T-helper 2 cell (primary cell): ENCODE data around the gene GNA15.
"Not testable (repeated sequence)": the region's sequence is repeated elsewhere in the genome, so short reads cannot be mapped to it uniquely, and the experiment has no call there.

ENCODE experiments used
- DNase-seq, 5 experiments: peaks; one replicate each; pipeline versions ENCODE4 v3.0.0 to v3.0.0-alpha.2; 2012 to 2022

Gene GNA15

DNA sequence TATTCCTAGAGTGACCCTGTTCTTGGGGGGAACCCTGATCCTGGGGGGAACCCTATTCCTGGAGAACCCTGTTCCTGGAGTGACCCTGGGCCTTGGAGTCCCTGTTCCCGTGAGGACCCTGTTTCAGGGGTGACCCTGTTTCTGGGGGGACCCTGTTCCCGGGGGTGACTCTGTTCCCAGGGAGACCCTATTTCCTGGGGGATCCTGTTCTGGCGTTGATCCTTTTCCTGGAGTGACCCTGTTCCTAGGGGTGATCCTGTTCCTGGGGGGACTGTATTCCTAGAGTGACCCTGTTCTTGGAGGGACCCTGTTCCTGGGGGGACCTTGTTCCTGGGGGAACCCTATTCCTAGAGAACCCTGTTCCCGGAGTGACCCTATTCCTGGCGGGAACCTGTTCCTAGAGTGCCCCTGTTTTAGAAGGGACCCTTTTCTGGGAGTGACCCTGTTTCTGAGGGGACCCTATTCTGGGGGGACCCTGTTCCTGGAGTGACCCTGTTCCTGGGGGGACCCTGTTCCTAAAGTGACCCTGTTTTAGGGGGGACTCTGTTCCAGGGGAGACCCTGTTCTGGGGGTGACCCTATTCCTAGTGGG, 15.0 kb downstream of the GNA15 start:
- no peak for DNase-seq

DNA sequence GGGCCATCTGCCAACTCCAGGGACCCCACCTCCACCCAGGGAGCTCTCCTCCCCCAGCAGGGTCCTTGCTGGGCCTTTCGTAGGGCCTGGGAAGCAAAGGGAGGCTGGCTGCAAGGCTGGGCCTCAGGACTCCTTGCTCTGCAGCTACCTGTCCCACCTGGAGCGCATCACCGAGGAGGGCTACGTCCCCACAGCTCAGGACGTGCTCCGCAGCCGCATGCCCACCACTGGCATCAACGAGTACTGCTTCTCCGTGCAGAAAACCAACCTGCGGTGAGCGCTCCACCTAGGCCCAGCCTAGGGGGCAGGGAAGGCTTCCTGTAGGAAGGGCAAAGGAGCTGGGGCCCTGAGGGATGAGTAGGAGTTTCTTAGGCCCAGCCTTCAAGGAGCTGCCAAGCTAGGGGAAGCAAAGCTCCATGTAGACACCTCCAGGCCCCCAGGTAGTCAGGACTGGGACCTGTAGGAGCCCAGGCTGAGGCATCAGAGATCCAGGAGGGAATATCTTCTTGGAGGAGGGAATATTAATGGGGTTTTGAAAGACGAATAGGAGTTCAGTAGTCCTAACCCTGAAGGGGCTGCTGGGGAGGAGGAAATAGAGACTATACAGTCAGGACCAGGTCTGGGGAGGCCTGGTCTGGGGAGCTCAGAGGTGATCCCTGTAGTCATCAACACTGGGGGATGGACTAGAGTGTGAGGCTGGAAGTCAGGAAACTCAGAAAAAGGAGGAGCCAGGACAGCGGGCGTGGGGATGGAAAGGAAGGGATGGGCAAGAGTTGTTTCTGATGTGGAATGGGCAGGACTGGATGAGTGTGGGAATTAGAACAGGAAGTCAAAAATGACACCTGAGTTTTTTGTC, 16.0 kb downstream of the GNA15 start:
- DNase-seq: no peak

DNA sequence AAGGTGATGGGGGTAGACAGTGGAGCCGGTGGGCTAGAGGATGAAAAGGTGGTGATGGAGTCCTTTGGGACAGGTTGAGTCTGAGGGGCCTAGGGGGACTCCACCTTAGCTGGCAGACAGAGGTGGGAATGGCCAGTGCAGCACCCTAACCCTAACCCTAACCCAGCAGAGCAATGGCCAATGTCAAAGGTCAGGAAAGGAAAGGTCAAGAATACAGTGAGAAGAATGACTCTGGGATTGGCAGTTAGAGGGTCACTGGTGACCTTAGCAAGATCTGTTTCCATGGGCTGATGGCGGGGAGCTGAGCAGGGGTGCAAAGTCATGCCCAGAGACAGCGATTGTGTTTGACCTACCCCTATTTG, 16.6 kb downstream of the GNA15 start:
- no peak for DNase-seq

GRCh38 chr19:3153286-3154230, 17.7 kb downstream of the GNA15 start:
- DNase-seq: no peak

DNA sequence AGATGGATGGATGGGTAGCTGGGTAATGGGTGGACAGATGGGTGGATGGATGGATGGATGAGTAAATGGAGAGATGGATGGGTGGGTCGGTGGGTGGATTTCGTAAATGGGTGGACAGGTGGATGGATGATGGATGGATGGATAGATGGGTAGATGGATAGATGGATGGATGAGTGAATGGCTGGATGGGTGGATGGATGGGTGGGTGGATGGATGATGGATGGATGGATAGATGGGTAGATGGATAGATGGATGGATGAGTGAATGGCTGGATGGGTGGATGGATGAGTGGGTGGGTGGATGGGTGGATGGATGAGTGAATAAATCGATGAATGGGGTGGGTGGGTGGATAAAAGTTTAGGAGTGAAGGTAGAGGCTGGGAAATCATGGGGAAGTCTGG, 18.6 kb downstream of the GNA15 start:
- DNase-seq: not testable (repeated sequence)

- DNase-seq: peak; percentile 39 to 96 (median 78)
Observed at GRCh38 chr19:3154957-3155736, 19.3 kb downstream of the GNA15 start.

DNA sequence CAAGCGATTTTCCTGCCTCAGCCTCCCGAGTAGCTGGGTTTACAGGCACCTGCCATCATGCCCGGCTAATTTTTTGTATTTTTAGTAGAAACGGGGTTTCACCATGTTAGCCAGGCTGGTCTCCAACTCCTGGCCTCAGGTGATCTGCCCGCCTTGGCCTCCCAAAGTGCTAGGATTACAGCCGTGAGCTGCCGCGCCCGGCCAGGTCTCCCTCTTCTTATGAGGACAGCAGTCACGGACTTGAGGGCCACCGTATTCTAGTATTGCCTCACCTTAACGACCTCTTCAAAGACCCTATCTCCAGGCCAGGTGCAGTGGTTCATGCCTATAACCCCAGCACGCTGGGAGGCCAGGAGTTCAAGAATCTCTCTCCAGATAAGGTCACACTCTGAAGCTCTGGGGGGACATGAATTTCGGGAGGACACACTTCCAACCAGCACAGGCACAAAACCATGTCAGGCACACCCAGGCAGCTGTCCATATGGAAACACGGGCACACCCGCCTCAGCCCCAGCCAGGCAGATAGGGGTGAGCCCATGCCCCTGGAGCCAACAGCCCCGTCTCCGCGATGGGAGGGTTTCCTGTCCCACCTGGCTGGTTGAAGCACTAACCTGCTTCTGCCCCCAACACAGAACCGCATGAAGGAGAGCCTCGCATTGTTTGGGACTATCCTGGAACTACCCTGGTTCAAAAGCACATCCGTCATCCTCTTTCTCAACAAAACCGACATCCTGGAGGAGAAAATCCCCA, 21.4 kb downstream of the GNA15 start:
- no peak for DNase-seq

DNA sequence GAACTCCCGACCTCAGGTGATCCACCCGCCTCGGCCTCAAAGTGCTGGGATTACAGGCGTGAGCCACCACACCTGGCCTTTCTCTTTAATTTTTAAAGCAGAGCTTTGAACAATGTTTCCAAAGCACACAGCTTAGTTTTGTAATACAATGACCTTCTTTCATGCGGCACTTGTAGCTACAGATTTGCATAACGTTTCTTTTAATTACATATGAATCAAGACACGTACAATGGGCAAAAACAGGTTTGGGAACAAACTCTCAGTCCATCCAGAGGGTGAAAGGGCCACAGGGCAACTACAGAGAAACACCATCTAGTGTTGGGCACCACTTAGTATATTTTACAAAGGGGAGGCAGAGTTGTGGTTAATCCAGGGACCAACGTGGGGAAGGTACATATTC, 23.7 kb downstream of the GNA15 start:
- DNase-seq: no peak

DNA sequence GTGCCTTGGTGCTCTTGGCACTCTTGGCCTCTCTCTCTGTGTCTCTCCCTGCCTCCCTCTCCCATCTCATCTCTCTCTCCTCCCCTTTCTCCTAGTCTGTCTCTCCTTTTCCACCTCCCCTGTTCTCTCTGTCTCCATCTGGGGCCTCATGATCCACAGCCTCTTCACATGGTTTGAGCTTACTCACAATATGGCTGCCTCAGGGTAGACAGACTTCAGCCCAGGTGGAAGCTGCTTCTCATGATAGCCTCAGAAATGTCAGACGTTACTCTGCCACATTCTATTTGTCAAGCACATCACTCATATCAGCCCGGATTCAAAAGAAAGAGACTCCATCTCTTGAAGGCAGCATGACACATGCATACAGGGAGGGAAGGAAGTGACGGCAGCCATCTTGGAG, 24.4 kb downstream of the GNA15 start:
- no peak for DNase-seq

DNA sequence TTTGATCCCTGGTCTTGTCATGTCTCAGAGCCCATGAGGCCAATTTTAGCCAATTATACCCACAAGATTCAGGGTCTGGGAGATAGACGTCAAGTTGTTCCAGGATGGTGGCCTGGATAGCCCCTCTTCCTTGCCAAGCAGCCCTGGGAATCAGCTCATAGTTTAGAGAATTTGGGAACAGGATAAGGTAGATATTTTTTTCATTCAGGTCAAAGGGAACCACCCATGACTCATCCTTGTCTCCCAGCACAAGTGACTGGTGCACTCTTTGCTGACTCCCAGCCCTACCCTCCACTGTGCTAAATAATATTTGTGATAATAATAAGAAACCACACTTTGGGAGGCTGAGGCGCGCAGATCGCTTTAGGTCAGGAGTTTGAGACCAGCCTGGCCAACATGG, 25.6 kb downstream of the GNA15 start:
- DNase-seq: no peak

GRCh38 chr19:3162418-3163229, 26.8 kb downstream of the GNA15 start:
- peak in 1 of 5 experiments; percentile 72 for DNase-seq

- peak; percentile 40 to 76 (median 58) for DNase-seq
Observed at GRCh38 chr19:3163230-3163886, 27.5 kb downstream of the GNA15 start.

DNA sequence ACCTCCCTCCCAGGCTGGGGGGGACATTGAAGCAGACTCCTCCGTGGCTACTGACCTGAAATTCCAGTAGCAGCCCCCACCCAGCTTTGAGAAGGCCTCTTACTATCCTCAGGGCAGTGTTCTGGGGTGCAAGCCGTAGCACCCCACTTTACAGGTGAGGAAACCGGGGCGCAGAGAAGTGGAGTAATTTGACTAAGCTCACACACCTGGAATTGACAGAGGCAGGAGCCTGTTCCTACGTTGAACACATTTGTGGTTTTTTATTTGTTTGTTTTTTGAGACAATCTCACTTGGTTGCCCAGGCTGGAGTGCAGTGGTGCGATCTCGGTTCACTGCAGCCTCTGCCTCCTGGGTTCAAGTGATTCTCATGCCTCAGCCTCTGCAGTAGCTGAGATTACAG, 28.1 kb downstream of the GNA15 start:
- no peak for DNase-seq

GRCh38 chr19:3167533-3168272, 31.9 kb downstream of the GNA15 start:
- no peak for DNase-seq

DNA sequence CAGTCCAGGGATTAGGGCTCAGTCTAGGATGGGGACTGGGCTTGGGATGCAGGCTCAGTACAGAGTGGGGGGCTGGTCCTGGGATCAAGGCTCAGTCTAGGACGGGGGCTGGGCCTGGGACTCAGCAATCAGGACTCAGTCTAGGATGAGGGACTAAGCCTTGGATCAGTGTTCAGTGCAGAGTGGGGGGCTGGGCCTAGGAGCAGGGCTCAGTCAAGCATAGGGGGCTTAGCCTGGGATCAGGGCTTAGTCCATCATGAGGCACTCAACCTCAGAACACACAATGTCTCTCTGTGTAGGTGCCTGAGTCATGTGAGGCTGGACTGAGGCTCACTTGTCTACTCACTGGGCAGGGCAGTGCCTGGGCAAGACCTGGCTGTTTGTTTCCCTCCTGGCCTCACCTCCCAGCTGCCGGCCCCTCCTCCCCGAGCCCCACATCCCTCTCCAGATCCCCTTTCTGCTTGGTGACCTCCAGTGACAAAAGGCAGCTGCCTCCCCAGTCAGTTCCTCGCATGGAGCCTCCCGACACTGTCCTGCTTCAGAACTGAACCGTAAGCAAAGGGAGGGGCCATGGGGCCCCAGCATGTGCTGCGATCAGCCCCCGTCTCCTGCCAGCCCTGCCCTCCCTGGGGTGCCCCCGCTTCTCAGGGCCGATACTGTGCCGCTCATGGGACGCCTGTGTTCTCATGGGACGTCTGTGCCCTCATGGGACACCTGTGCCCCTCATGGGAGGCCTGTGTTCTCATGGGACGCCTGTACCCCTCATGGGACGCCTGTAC, 36.2 kb downstream of the GNA15 start:
- no peak for DNase-seq

DNA sequence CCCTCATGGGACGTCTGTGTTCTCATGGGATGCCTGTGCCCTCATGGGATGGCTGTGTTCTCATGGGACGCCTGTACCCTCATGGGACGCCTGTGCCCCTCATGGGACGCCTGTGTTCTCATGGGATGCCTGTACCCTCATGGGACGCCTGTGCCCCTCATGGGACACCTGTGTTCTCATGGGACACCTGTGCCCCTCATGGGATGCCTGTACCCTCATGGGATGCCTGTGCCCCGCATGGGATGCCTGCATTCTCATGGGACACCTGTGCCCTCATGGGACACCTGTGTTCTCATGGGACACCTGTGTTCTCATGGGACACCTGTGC, 36.8 kb downstream of the GNA15 start:
- not testable (repeated sequence) for DNase-seq

GRCh38 chr19:3175781-3176714, 40.2 kb downstream of the GNA15 start:
- peak in 2 of 5 experiments; percentile 37 to 73 for DNase-seq
